ENCODE measurements around the gene TSPAN32.
"Not testable (repeated sequence)": the region's sequence is repeated elsewhere in the genome, so short reads cannot be mapped to it uniquely, and the experiment has no call there.

The TSPAN32 gene

GRCh38 chr11:2275334-2276279 lies 26.2 kb upstream of the TSPAN32 start:
- H3K36me3 ChIP-seq, result no peaks in the 10 kb centered on the region
- H3K4me1 ChIP-seq, result peaks cover 0 to 21% (median 7%) of the 10 kb centered on the region in 10 experiments; a peak in 10 of 20 replicates
- no peak overlapping the region for H3K4me3 ChIP-seq
- H3K27me3 ChIP-seq, result peaks cover 7 to 65% (median 58%) of the 10 kb centered on the region in 11 experiments; a peak in 21 of 22 replicates
- no peak overlapping the region for H3K27ac ChIP-seq
- H3K9ac ChIP-seq, result no peak overlapping the region
- no peak overlapping the region for H3K4me2 ChIP-seq
- peaks cover 5 to 35% (median 15%) of the 10 kb centered on the region in 11 experiments; a peak in 21 of 22 replicates for H3K9me3 ChIP-seq (replicated peaks in 1 of 11)
- peaks cover 0 to 4% (median 0%) of the 10 kb centered on the region in 11 experiments; a peak in 1 of 22 replicates for H4K20me1 ChIP-seq
- no peak for TF ChIP-seq Cebpa-rat (IDR thresholded peaks at IDR 0.05)

- Histone ChIP-seq H3K27me3 (peaks cover 4 to 57% (median 50%) of the 10 kb centered on the region in 11 experiments; a peak in 21 of 22 replicates), H3K4me1 (peaks cover 0 to 19% (median 7%) of the 10 kb centered on the region in 10 experiments; a peak in 10 of 20 replicates), H3K4me3 (no peak overlapping the region), H3K4me2 (peak overlapping the region in 6 of 11 experiments; percentile 13 to 71 (median 55); a peak in 8 of 22 replicates), H3K36me3 (no peaks in the 10 kb centered on the region), H3K9me3 (replicated peaks in 1 of 11) (peaks cover 0 to 27% (median 9%) of the 10 kb centered on the region in 11 experiments; a peak in 14 of 22 replicates), H3K9ac (no peak overlapping the region), H3K27ac (peak overlapping the region in 2 of 11 experiments; percentile 11 to 33; a peak in 2 of 22 replicates), H4K20me1 (peaks cover 0 to 4% (median 0%) of the 10 kb centered on the region in 11 experiments; a peak in 1 of 22 replicates)
- no peak for TF ChIP-seq Cebpa-rat (IDR thresholded peaks at IDR 0.05)
Observed at GRCh38 chr11:2276280-2277007, 25.4 kb upstream of the TSPAN32 start.

- Histone ChIP-seq H3K4me1 (peaks cover 0 to 19% (median 7%) of the 10 kb centered on the region in 10 experiments; a peak in 10 of 20 replicates), H3K27ac (peak overlapping the region in 3 of 11 experiments; percentile 11 to 33 (median 27); a peak in 4 of 22 replicates), H3K4me2 (peak overlapping the region in 6 of 11 experiments; percentile 13 to 71 (median 55); a peak in 9 of 22 replicates), H3K9ac (no peak overlapping the region), H3K4me3 (no peak overlapping the region), H3K9me3 (replicated peaks in 1 of 11) (peaks cover 0 to 23% (median 9%) of the 10 kb centered on the region in 11 experiments; a peak in 15 of 22 replicates), H4K20me1 (peaks cover 0 to 3% (median 0%) of the 10 kb centered on the region in 11 experiments; a peak in 1 of 22 replicates), H3K36me3 (no peaks in the 10 kb centered on the region), H3K27me3 (peaks cover 4 to 51% (median 45%) of the 10 kb centered on the region in 11 experiments; a peak in 21 of 22 replicates)
- no peak for TF ChIP-seq Cebpa-rat (IDR thresholded peaks at IDR 0.05)
Observed at GRCh38 chr11:2277008-2277346, 24.8 kb upstream of the TSPAN32 start.

GRCh38 chr11:2277933-2278523 lies 23.8 kb upstream of the TSPAN32 start:
- no peak for TF ChIP-seq Cebpa-rat (IDR thresholded peaks at IDR 0.05)
- H3K4me1 ChIP-seq, result peaks cover 0 to 19% (median 7%) of the 10 kb centered on the region in 10 experiments; a peak in 10 of 20 replicates
- H3K36me3 ChIP-seq, result no peaks in the 10 kb centered on the region
- peak overlapping the region in 5 of 11 experiments; percentile 37 to 72 (median 56); a peak in 8 of 22 replicates for H3K4me2 ChIP-seq
- no peak overlapping the region for H3K27ac ChIP-seq
- H4K20me1 ChIP-seq, result no peaks in the 10 kb centered on the region; a peak in 1 of 22 replicates
- H3K9ac ChIP-seq, result no peak overlapping the region; a peak in 1 of 22 replicates
- H3K4me3 ChIP-seq, result no peak overlapping the region
- peaks cover 4 to 28% (median 12%) of the 10 kb centered on the region in 11 experiments; a peak in 18 of 22 replicates for H3K9me3 ChIP-seq (replicated peaks in 1 of 11)
- peaks cover 4 to 41% (median 34%) of the 10 kb centered on the region in 11 experiments; a peak in 19 of 22 replicates for H3K27me3 ChIP-seq

GRCh38 chr11:2280208-2280607 lies 21.6 kb upstream of the TSPAN32 start:
- Histone ChIP-seq H3K9ac (no peak overlapping the region), H4K20me1 (no peaks in the 10 kb centered on the region; a peak in 1 of 22 replicates), H3K27me3 (peaks cover 0 to 19% (median 12%) of the 10 kb centered on the region in 11 experiments; a peak in 13 of 22 replicates), H3K27ac (no peak overlapping the region), H3K4me3 (no peak overlapping the region), H3K4me1 (peaks cover 0 to 19% (median 7%) of the 10 kb centered on the region in 10 experiments; a peak in 10 of 20 replicates), H3K4me2 (no peak overlapping the region), H3K36me3 (no peaks in the 10 kb centered on the region), H3K9me3 (replicated peaks in 1 of 11) (peaks cover 4 to 23% (median 14%) of the 10 kb centered on the region in 11 experiments; a peak in 17 of 22 replicates)
- TF ChIP-seq Cebpa-rat (IDR thresholded peaks at IDR 0.05), result no peak

- Histone ChIP-seq H3K4me1 (peaks cover 0 to 11% (median 4%) of the 10 kb centered on the region in 10 experiments; a peak in 10 of 20 replicates), H3K9me3 (replicated peaks in 1 of 11) (peaks cover 0 to 12% (median 6%) of the 10 kb centered on the region in 11 experiments; a peak in 7 of 22 replicates)
- not testable (repeated sequence) for H4K20me1 ChIP-seq, H3K9ac ChIP-seq, H3K4me3 ChIP-seq, H3K4me2 ChIP-seq, H3K27me3 ChIP-seq, H3K36me3 ChIP-seq, H3K27ac ChIP-seq
Observed at GRCh38 chr11:2286350-2286749, 15.5 kb upstream of the TSPAN32 start.

GRCh38 chr11:2287091-2287490 lies 14.7 kb upstream of the TSPAN32 start:
- Histone ChIP-seq H3K4me2 (peak overlapping the region in 5 of 11 experiments; percentile 9 to 50 (median 24); a peak in 4 of 22 replicates), H3K27ac (no peak overlapping the region), H3K36me3 (no peaks in the 10 kb centered on the region), H3K9ac (no peak overlapping the region), H3K4me3 (no peak overlapping the region), H3K9me3 (replicated peaks in 1 of 11) (peaks cover 0 to 11% (median 6%) of the 10 kb centered on the region in 11 experiments; a peak in 7 of 22 replicates), H3K4me1 (peaks cover 0 to 11% (median 4%) of the 10 kb centered on the region in 10 experiments; a peak in 10 of 20 replicates), H4K20me1 (0 out of 22 replicates have a peak, but pooled peaks cover 0 to 6% (median 0%) of the 10 kb centered on the region in 11 experiments), H3K27me3 (no peaks in the 10 kb centered on the region; a peak in 1 of 22 replicates)
- no peak for TF ChIP-seq Cebpa-rat (IDR thresholded peaks at IDR 0.05)

GRCh38 chr11:2289350-2289749 lies 12.5 kb upstream of the TSPAN32 start:
- TF ChIP-seq Cebpa-rat (IDR thresholded peaks at IDR 0.05), result no peak
- Histone ChIP-seq H4K20me1 (peaks cover 0 to 7% (median 0%) of the 10 kb centered on the region in 11 experiments; a peak in 6 of 22 replicates), H3K4me1 (peaks cover 0 to 20% (median 4%) of the 10 kb centered on the region in 10 experiments; a peak in 10 of 20 replicates), H3K27ac (no peak overlapping the region), H3K4me2 (no peak overlapping the region), H3K9me3 (replicated peaks in 1 of 11) (no peaks in the 10 kb centered on the region), H3K36me3 (no peaks in the 10 kb centered on the region), H3K9ac (no peak overlapping the region), H3K4me3 (no peak overlapping the region), H3K27me3 (peaks cover 0 to 5% (median 0%) of the 10 kb centered on the region in 11 experiments; a peak in 4 of 22 replicates)

Measured in BLaER1 treated with 17β-estradiol and CSF1 and Interleukin-3, amounts not matched to agents 10 nM and 100 nM (cell line).